Ascending aorta (tissue), 2 donors: ENCODE measurements around the gene NDST3. TPM values are rescaled to one million over a fixed set of nuclear protein-coding genes. Genes with fewer than 3 reads are reported as not detected.

ENCODE experiments used
- DNase-seq, 2 donors: peaks; one replicate each; pipeline ENCODE4 v3.0.0-alpha.2; 2019; ENCODE audit warnings: low spot score in 2 of 2
- H3K27ac ChIP-seq, 2 donors: fragments of 200-600 bp; sonication (generic); one replicate each; pipeline ENCODE4 v1.5.1; 2016 to 2017; ENCODE audit warnings: mild to moderate bottlenecking in 1 of 2
- H3K27me3 ChIP-seq: fragments of 200-600 bp; sonication (generic); one replicate; pipeline ENCODE4 v1.5.1; 2017
- H3K36me3 ChIP-seq, 2 donors: fragments of 200-600 bp; sonication (generic); one replicate each; pipeline ENCODE4 v1.5.1; 2016
- H3K4me1 ChIP-seq, 2 donors: fragments of 200-600 bp; sonication (generic); one replicate each; pipeline ENCODE4 v1.5.1; 2016 to 2017; ENCODE audit warnings: mild to moderate bottlenecking in 1 of 2
- H3K4me3 ChIP-seq, 2 donors: fragments of 200-600 bp; sonication (generic); one replicate each; pipeline ENCODE4 v1.5.1; 2016 to 2017; ENCODE audit warnings: mild to moderate bottlenecking in 1 of 2
- H3K9me3 ChIP-seq, 2 donors: fragments of 200-600 bp; sonication (generic); one replicate each; pipeline ENCODE4 v1.5.1; 2016
- intact Hi-C: fragments of 100-400 bp; cut with DNase I; formaldehyde crosslinking; loops from one replicate; pipeline ENCODE4 v1.15.1; 2023
- total RNA-seq: library from RNA; depleted of rRNA; stranded (reverse); fragments of >200 nt; gene quantifications from one replicate; pipeline ENCODE4 v1.1.0, GENCODE V29; 2016
- TF ChIP-seq, protein P1 (sequence below), 3 experiments: fragments of 200-600 bp in 2 of 3; fragments of 450-650 bp in 1 of 3; sonication (generic) in 2 of 3; IDR thresholded peaks; one replicate each; pipeline ENCODE4 v1.5.1; 2016 to 2019; ENCODE audit warnings: antibody characterized with exemption in 3 of 3, mild to moderate bottlenecking in 1 of 3, moderate library complexity in 1 of 3

NDST3 gene
- total RNA-seq, 1 donor from 2014 or later = not detected

DNA sequence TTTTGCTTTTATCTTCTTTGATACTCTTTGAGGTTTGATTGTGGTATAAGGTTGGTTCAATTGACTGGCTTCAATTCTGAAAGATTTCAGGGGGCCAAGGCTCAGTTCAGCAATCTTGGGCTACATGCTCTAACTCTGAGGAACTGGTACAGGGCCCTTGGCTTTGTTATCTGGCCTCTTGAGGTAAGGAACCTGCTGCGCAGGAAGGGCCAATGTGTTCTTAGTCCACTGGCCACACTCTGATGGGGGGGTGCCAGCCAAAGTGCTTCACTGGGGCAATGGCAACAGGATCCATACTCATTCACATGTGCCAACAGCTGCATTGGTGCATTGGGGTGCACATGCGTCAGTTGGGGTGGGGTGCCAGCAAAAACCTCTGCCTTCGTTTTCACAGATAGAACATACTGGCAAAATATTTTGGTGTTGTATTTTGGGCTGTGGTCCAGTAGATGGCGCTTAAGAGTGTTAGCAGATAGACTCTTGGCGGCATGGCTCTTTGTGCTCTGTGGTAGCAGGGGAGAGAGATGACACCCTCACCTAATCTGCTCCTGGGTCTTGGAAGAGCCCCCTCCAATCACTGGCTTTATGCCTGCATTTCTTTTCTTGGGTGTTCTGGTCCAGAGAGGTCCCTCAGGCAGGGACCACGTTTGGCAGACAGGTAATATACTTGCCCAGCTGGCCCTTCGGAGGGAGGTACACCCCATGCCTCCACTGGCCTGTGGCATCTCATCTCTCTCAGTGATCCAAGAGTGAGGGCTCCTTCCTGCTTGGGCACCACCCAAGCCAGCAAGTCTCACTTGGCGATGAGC lies 42.9 kb downstream of the NDST3 start:
- H3K4me1 ChIP-seq = no peaks in the 10 kb centered on the region
- no peak overlapping the region for H3K27ac ChIP-seq
- intact Hi-C loops = no loop called here
- TF ChIP-seq, protein P1, sequence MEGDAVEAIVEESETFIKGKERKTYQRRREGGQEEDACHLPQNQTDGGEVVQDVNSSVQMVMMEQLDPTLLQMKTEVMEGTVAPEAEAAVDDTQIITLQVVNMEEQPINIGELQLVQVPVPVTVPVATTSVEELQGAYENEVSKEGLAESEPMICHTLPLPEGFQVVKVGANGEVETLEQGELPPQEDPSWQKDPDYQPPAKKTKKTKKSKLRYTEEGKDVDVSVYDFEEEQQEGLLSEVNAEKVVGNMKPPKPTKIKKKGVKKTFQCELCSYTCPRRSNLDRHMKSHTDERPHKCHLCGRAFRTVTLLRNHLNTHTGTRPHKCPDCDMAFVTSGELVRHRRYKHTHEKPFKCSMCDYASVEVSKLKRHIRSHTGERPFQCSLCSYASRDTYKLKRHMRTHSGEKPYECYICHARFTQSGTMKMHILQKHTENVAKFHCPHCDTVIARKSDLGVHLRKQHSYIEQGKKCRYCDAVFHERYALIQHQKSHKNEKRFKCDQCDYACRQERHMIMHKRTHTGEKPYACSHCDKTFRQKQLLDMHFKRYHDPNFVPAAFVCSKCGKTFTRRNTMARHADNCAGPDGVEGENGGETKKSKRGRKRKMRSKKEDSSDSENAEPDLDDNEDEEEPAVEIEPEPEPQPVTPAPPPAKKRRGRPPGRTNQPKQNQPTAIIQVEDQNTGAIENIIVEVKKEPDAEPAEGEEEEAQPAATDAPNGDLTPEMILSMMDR (IDR thresholded peaks at IDR 0.05) = no peak
- no peaks in the 10 kb centered on the region for H3K9me3 ChIP-seq
- no peaks in the 10 kb centered on the region for H3K36me3 ChIP-seq
- DNase-seq = no peak
- no peaks in the 10 kb centered on the region for H3K27me3 ChIP-seq
- no peak overlapping the region for H3K4me3 ChIP-seq

DNA sequence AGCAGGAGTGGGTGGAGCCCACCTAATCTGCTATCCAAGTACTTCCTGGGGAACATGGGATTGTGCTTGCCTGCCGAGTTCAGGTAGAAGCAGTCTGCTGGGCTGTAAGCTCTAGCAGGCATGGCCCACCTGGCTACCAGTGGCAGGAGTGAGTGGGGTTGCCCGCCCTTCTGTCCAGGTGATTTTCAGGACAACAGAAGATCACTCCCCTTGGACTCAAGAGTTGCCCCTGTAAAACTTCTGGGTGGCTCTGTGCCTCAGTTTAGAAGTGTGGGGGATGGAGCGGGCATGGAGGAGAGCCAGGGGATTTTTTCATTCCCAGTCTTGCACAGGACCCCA lies 43.5 kb downstream of the NDST3 start:
- H3K4me1 ChIP-seq = no peaks in the 10 kb centered on the region
- intact Hi-C loops = no loop called here
- H3K27ac ChIP-seq = no peak overlapping the region
- H3K27me3 ChIP-seq = no peaks in the 10 kb centered on the region
- TF ChIP-seq, protein P1 (IDR thresholded peaks at IDR 0.05) = no peak
- no peak overlapping the region for H3K4me3 ChIP-seq
- no peak for DNase-seq
- H3K36me3 ChIP-seq = no peaks in the 10 kb centered on the region
- H3K9me3 ChIP-seq = no peaks in the 10 kb centered on the region

DNA sequence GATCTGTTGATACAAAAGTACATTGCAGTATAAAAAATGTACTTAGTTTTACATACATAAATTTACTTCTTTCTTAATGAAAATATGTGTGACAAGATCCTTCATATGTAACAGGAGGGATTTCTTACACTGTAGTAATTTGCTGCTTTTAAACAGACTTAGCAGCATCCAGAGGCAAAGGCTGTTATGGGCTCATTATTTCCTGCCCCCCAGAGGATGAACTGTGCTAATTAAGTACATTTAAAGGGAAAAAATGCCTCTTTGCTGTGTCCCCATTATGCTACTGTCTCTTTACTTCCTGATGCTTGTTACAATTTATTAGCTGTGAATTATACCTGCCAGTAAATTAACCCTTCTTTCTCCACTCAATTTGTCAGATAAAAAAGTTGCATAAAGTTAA lies 47.1 kb downstream of the NDST3 start:
- intact Hi-C loops = no loop called here
- no peak for DNase-seq
- TF ChIP-seq, protein P1 (IDR thresholded peaks at IDR 0.05) = no peak

DNA sequence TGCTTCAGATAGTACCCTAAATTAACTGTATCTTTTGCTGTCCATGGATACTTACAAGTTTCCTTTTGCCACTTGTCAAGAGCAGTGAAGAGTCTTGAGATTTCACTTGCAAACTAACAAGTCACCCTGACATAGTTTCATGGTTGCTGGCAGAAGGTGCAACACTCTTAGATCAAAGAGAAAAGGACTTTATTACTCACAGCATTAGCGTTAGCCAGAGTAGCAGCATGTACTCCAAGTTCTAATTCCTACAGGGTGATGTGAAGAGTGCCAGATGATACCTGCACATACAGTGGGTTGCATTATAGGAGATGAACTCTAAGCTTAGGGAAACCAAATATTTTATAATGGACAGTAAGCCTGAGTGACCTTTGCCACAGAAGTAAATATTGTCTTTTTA lies 47.9 kb downstream of the NDST3 start:
- no peaks in the 10 kb centered on the region for H3K4me1 ChIP-seq
- no peak for DNase-seq
- no peak overlapping the region for H3K27ac ChIP-seq
- intact Hi-C loops = no loop called here
- TF ChIP-seq, protein P1 (IDR thresholded peaks at IDR 0.05) = no peak
- H3K36me3 ChIP-seq = no peaks in the 10 kb centered on the region
- no peaks in the 10 kb centered on the region for H3K27me3 ChIP-seq
- H3K9me3 ChIP-seq = no peaks in the 10 kb centered on the region
- no peak overlapping the region for H3K4me3 ChIP-seq

More for the DNA sequence above, 47.1 kb downstream of the NDST3 start:
- no peaks in the 10 kb centered on the region for H3K4me1 ChIP-seq
- no peak overlapping the region for H3K4me3 ChIP-seq
- H3K27ac ChIP-seq = no peak overlapping the region
- no peaks in the 10 kb centered on the region for H3K9me3 ChIP-seq
- no peaks in the 10 kb centered on the region for H3K36me3 ChIP-seq
- no peaks in the 10 kb centered on the region for H3K27me3 ChIP-seq

DNA sequence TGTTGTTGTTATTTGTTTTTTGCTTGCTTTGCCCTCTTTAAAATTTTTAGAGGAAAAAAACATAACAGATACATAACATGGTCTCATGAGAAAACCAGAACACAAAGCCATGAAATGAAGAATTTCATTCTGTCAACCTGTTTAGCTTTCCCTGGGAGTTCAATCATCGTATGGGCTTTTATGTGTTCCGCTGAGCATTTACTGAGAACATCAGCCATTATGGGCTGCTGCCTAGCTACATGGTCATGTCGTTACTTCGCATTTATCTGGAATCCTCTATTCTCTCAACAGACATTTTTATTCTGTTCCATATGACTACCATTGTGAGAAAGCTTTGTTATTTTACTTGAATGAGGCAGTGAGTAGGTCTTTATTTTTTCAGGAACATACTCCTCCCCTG lies 51.4 kb downstream of the NDST3 start:
- Histone ChIP-seq H3K4me3 (no peak overlapping the region), H3K27me3 (no peaks in the 10 kb centered on the region), H3K9me3 (no peaks in the 10 kb centered on the region), H3K4me1 (no peaks in the 10 kb centered on the region), H3K36me3 (no peaks in the 10 kb centered on the region), H3K27ac (no peak overlapping the region)
- intact Hi-C loops = no loop called here
- DNase-seq = no peak
- TF ChIP-seq, protein P1 (IDR thresholded peaks at IDR 0.05) = no peak
